HEK293 (cell line): ENCODE results near the gene CCDC69.

Source experiments
- CTCF ChIA-PET: fragments of 350-600 bp; formaldehyde crosslinking; extraction: SDS; loops from one replicate; lab custom pipeline; 2021; ENCODE audit warnings: antibody characterized with exemption; lab: Yijun Ruan, JAX
- POLR2A ChIA-PET: fragments of 300-600 bp; formaldehyde crosslinking; extraction: SDS; loops from one replicate; lab custom pipeline; 2020; ENCODE audit warnings: antibody characterized with exemption, inconsistent platforms; lab: Yijun Ruan, JAX
- H3K27ac ChIP-seq: fragments of 200-500 bp; sonication (Bioruptor generic); 2 replicates; pipeline ENCODE4 v1.5.1; 2014; ENCODE audit warnings: low read depth, low read length, control low read depth, inconsistent platforms; ENCODE audit errors: extremely low read depth
- H3K36me3 ChIP-seq, 2 experiments: fragments of 200-500 bp in 1 of 2; sonication (Bioruptor generic) in 1 of 2; 1 replicate in 1 of 2; 2 replicates in 1 of 2; pipeline ENCODE4 v1.5.1; 2014 to 2017; ENCODE audit warnings: inconsistent platforms in 2 of 2, low read length in 2 of 2; ENCODE audit not compliant: control insufficient read depth in 2 of 2, insufficient read depth in 1 of 2
- H3K4me1 ChIP-seq: fragments of 200-500 bp; sonication (Bioruptor generic); 2 replicates; pipeline ENCODE4 v1.5.1; 2014; ENCODE audit warnings: mild to moderate bottlenecking, low read length, inconsistent platforms; ENCODE audit not compliant: control insufficient read depth, insufficient read depth
- H3K4me3 ChIP-seq: 2 replicates; pipeline ENCODE4 v1.5.1; 2011; ENCODE audit warnings: low read depth, mild to moderate bottlenecking, control low read depth, low read length, moderate library complexity
- H3K9me3 ChIP-seq: fragments of 200-500 bp; sonication (Bioruptor generic); 2 replicates; pipeline ENCODE4 v1.5.1; 2014; ENCODE audit warnings: low read depth, low read length, inconsistent platforms; ENCODE audit not compliant: control insufficient read depth, insufficient read depth
- GFI1B ChIP-seq: fragments of 450-650 bp; formaldehyde crosslinking; IDR thresholded peaks from 2 replicates; pipeline ENCODE4 v1.5.1; 2016; ENCODE audit warnings: missing biosample characterization, missing genetic modification characterization
- IKZF3 ChIP-seq: fragments of 450-650 bp; IDR thresholded peaks from 2 replicates; pipeline ENCODE4 v1.5.0; 2018; ENCODE audit warnings: missing biosample characterization, mild to moderate bottlenecking, missing genetic modification characterization, moderate library complexity
- KLF9 ChIP-seq: fragments of 450-650 bp; formaldehyde crosslinking; IDR thresholded peaks from 2 replicates; pipeline ENCODE4 v1.5.1; 2016; ENCODE audit warnings: missing biosample characterization, missing genetic modification characterization, low read depth
- PRDM1 ChIP-seq: fragments of 450-650 bp; formaldehyde crosslinking; IDR thresholded peaks from 2 replicates; pipeline ENCODE4; 2016; ENCODE audit warnings: missing biosample characterization, missing genetic modification characterization
- PRDM10 ChIP-seq: fragments of 450-650 bp; formaldehyde crosslinking; IDR thresholded peaks from 2 replicates; pipeline ENCODE4 v1.5.1; 2016; ENCODE audit warnings: missing biosample characterization, missing genetic modification characterization
- ZBTB8A ChIP-seq: fragments of 450-650 bp; formaldehyde crosslinking; IDR thresholded peaks from 2 replicates; pipeline ENCODE4 v1.5.1; 2016; ENCODE audit warnings: missing biosample characterization, missing genetic modification characterization
- ZNF112 ChIP-seq: fragments of 450-650 bp; formaldehyde crosslinking; IDR thresholded peaks from 2 replicates; pipeline ENCODE4 v1.5.0; 2017; ENCODE audit warnings: missing biosample characterization, missing genetic modification characterization
- ZNF16 ChIP-seq: fragments of 450-650 bp; formaldehyde crosslinking; IDR thresholded peaks from 2 replicates; pipeline ENCODE4 v1.5.1; 2016; ENCODE audit warnings: low read depth, missing biosample characterization, missing genetic modification characterization
- ZNF223 ChIP-seq: fragments of 450-650 bp; formaldehyde crosslinking; IDR thresholded peaks from 2 replicates; pipeline ENCODE4 v1.5.1; 2016; ENCODE audit warnings: missing biosample characterization, missing genetic modification characterization
- ZNF266 ChIP-seq: fragments of 450-650 bp; formaldehyde crosslinking; IDR thresholded peaks from 2 replicates; pipeline ENCODE4 v1.5.1; 2016; ENCODE audit warnings: missing biosample characterization, missing genetic modification characterization, low read depth
- ZNF302 ChIP-seq: fragments of 450-650 bp; formaldehyde crosslinking; IDR thresholded peaks from 2 replicates; pipeline ENCODE4 v1.5.1; 2016; ENCODE audit warnings: missing biosample characterization, missing genetic modification characterization, low read depth
- ZNF335 ChIP-seq: fragments of 450-650 bp; formaldehyde crosslinking; conservative IDR thresholded peaks from 2 replicates; pipeline ENCODE4 v1.5.1; 2016; ENCODE audit warnings: missing biosample characterization, missing genetic modification characterization
- ZNF366 ChIP-seq: fragments of 450-650 bp; formaldehyde crosslinking; conservative IDR thresholded peaks from 2 replicates; pipeline ENCODE4 v1.5.1; 2016; ENCODE audit warnings: missing biosample characterization, missing genetic modification characterization
- ZNF433 ChIP-seq: fragments of 450-650 bp; formaldehyde crosslinking; IDR thresholded peaks from 2 replicates; pipeline ENCODE4 v1.5.1; 2016; ENCODE audit warnings: missing biosample characterization, missing genetic modification characterization, low read depth
- ZNF692 ChIP-seq: fragments of 450-650 bp; formaldehyde crosslinking; IDR thresholded peaks from 2 replicates; pipeline ENCODE4 v1.5.1; 2016; ENCODE audit warnings: missing biosample characterization, missing genetic modification characterization
- ZNF785 ChIP-seq: fragments of 450-650 bp; formaldehyde crosslinking; IDR thresholded peaks from 2 replicates; pipeline ENCODE4 v1.5.1; 2016; ENCODE audit warnings: missing biosample characterization, missing genetic modification characterization
- ZNF791 ChIP-seq: fragments of 450-650 bp; formaldehyde crosslinking; IDR thresholded peaks from 2 replicates; pipeline ENCODE4 v1.5.1; 2016; ENCODE audit warnings: missing biosample characterization, missing genetic modification characterization
- TF ChIP-seq, protein P1 (sequence below): fragments of 450-650 bp; formaldehyde crosslinking; IDR thresholded peaks from 2 replicates; pipeline ENCODE4 v1.5.1; 2016; ENCODE audit warnings: missing biosample characterization, missing genetic modification characterization, borderline replicate concordance

CCDC69 gene

DNA sequence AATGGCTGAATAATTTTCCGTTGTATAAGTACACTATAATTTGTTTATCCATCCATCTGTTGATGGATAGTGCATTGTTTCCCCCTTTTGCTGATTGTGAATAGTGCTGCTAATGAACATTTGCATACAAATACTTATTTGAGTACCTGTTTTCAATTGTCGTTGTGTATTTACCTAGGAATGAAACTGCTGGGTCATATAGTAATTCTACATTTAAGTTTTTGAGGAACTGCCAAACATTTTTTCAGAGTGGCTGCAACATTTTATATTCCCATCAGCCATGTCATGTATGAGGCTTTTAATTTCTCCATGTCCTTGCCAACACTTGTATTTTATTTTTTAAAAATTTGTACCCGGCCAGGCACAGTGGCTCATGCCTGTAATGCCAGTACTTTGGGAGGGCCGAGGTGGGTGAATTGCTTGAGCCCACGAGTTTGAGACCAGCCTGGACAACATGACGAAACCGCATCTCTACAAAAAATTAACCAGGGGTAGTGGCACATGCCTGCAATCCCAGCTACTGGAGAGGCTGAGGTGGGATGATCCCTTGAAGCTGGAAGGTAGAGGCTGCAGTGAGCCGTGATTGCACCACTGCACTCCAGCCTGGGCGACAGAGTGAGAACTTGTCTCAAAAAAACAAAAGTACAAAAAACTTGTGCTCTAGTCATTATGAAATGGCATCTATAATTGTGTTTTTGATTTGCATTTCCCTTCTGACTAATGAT, 64.1 kb downstream of the CCDC69 start (continued):
- TF ChIP-seq, protein P1, sequence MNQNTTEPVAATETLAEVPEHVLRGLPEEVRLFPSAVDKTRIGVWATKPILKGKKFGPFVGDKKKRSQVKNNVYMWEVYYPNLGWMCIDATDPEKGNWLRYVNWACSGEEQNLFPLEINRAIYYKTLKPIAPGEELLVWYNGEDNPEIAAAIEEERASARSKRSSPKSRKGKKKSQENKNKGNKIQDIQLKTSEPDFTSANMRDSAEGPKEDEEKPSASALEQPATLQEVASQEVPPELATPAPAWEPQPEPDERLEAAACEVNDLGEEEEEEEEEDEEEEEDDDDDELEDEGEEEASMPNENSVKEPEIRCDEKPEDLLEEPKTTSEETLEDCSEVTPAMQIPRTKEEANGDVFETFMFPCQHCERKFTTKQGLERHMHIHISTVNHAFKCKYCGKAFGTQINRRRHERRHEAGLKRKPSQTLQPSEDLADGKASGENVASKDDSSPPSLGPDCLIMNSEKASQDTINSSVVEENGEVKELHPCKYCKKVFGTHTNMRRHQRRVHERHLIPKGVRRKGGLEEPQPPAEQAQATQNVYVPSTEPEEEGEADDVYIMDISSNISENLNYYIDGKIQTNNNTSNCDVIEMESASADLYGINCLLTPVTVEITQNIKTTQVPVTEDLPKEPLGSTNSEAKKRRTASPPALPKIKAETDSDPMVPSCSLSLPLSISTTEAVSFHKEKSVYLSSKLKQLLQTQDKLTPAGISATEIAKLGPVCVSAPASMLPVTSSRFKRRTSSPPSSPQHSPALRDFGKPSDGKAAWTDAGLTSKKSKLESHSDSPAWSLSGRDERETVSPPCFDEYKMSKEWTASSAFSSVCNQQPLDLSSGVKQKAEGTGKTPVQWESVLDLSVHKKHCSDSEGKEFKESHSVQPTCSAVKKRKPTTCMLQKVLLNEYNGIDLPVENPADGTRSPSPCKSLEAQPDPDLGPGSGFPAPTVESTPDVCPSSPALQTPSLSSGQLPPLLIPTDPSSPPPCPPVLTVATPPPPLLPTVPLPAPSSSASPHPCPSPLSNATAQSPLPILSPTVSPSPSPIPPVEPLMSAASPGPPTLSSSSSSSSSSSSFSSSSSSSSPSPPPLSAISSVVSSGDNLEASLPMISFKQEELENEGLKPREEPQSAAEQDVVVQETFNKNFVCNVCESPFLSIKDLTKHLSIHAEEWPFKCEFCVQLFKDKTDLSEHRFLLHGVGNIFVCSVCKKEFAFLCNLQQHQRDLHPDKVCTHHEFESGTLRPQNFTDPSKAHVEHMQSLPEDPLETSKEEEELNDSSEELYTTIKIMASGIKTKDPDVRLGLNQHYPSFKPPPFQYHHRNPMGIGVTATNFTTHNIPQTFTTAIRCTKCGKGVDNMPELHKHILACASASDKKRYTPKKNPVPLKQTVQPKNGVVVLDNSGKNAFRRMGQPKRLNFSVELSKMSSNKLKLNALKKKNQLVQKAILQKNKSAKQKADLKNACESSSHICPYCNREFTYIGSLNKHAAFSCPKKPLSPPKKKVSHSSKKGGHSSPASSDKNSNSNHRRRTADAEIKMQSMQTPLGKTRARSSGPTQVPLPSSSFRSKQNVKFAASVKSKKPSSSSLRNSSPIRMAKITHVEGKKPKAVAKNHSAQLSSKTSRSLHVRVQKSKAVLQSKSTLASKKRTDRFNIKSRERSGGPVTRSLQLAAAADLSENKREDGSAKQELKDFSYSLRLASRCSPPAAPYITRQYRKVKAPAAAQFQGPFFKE (tag by site-specific recombination), result no peak
- TF ChIP-seq ZNF112 (tag by site-specific recombination) (no peak), PRDM1 (tag by site-specific recombination) (no peak), ZNF266 (no peak)

- Histone ChIP-seq H3K27ac (peak overlapping the region; percentile 48), H3K4me3 (peak overlapping the region; percentile 67; the same call in 1 of the 2 replicates), H3K4me1 (peaks cover 22% of the 10 kb centered on the region), H3K9me3 (no peaks in the 10 kb centered on the region), H3K36me3 (peaks cover 0 to 3% of the 10 kb centered on the region in 2 experiments; a peak in 1 of 3 replicates)
- ChIA-PET CTCF (interaction anchor here (0.6 to 1.2 kb wide), 5 partner anchors 32 to 375 kb away, joined by 3 to 5 read pairs (median 3); no protein-coding TSS in a partner anchor), POLR2A (interaction anchor here (0.6 to 0.7 kb wide), 3 partner anchors 36 to 290 kb away, joined by 3 read pairs; no protein-coding TSS in a partner anchor)
- TF ChIP-seq ZNF366 (tag by site-specific recombination) (peak; percentile 20; the same call in 1 of the 2 replicates), PRDM10 (tag by site-specific recombination) (0 out of 2 replicates have a peak, but pooled peaks have one; percentile 10), ZNF16 (tag by site-specific recombination) (no peak), IKZF3 (peak; percentile 76), ZNF335 (tag by site-specific recombination) (peak; percentile 93), ZNF223 (tag by site-specific recombination) (no peak), ZNF692 (peak; percentile 61), ZNF791 (tag by site-specific recombination) (no peak), ZBTB8A (tag by site-specific recombination) (no peak), ZNF302 (tag by site-specific recombination) (no peak), ZNF433 (tag by site-specific recombination) (no peak), ZNF266 (no peak), GFI1B (tag by site-specific recombination) (no peak), KLF9 (tag by site-specific recombination) (no peak), PRDM1 (tag by site-specific recombination) (peak; percentile 38; the same call in 1 of the 2 replicates), ZNF785 (tag by site-specific recombination) (no peak)
- TF ChIP-seq, protein P1 (tag by site-specific recombination), result no peak
These were observed 65.6 kb downstream of the CCDC69 start for GRCh38 chr5:151158287-151158661.
